GM23248 (cell line): Measurements from ENCODE around the gene FTO.

Source experiments
- EZH2 ChIP-seq: fragments of 200-600 bp; sonication (generic); IDR thresholded peaks from 2 replicates; pipeline ENCODE4 v1.6.1; 2018; ENCODE audit warnings: antibody characterized with exemption, mild to moderate bottlenecking; ENCODE audit not compliant: insufficient read depth, poor library complexity, severe bottlenecking
- EZH2phosphoT487 ChIP-seq: fragments of 200-600 bp; sonication (generic); IDR thresholded peaks from 2 replicates; pipeline ENCODE4 v1.6.1; 2018; ENCODE audit warnings: antibody characterized with exemption, moderate library complexity, mild to moderate bottlenecking, low read depth; ENCODE audit not compliant: insufficient read depth

- TF ChIP-seq EZH2phosphoT487 (no peak), EZH2 (no peak)
These were observed 439.5 kb downstream of the FTO start for GRCh38 chr16:54143410-54143809.
